OCI-LY3 (cell line): Measurements from ENCODE around the gene SEMA6D.

Experiments used
- CTCF ChIP-seq: fragments of 200-600, 300-600 bp; sonication (generic); IDR thresholded peaks from 2 replicates; pipeline ENCODE4 v1.5.1; 2014; ENCODE audit warnings: antibody characterized with exemption, low read length, low read depth
- EZH2phosphoT487 ChIP-seq: fragments of 200-600 bp; shearing (Covaris generic); IDR thresholded peaks from 2 replicates; pipeline ENCODE4 v1.6.1; 2018; ENCODE audit warnings: antibody characterized with exemption, mixed run types, low read depth

GRCh38 chr15:47675735-47676134, 41.6 kb upstream of the SEMA6D start:
- TF ChIP-seq CTCF (no peak), EZH2phosphoT487 (no peak)
